ENCODE results near the gene PICK1.

PICK1 gene

DNA sequence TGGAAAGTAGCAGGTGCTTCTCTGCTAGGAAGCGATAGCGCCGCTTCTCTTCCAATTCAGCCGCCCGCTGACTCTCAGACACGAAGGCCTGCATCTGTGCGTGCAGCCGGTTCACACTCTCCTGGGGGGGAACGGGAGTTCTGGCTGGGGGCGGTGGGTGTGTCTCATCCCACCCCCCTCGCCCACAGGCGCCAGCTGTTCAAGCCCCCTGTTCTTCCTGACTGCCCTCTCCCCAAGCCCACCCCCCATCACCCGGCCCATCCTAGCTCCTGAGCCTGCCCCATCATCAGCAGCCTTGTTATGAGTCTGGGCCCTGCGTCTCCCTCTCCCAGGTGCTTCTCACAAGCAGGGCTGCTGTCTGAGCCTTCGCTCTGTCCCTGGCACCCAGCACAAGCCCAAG is 39.9 kb downstream of the PICK1 start:
- Histone ChIP-seq H3K9ac (ENCODE audit: low read depth, low read length) (no peak overlapping the region), H3K27me3 (ENCODE audit: control insufficient read depth, insufficient read depth, low read length) (no peaks in the 10 kb centered on the region), H3K9me3 (ENCODE audit: control insufficient read depth, insufficient read depth, low read length) (no peaks in the 10 kb centered on the region), H3K4me1 (ENCODE audit: control insufficient read depth, insufficient read depth, low read length) (peaks cover 2% of the 10 kb centered on the region), H3K4me3 (ENCODE audit: low read depth, low read length) (peak overlapping the region; percentile 65), H3K36me3 (ENCODE audit: control insufficient read depth, insufficient read depth, low read length) (peaks cover 2% of the 10 kb centered on the region)

DNA sequence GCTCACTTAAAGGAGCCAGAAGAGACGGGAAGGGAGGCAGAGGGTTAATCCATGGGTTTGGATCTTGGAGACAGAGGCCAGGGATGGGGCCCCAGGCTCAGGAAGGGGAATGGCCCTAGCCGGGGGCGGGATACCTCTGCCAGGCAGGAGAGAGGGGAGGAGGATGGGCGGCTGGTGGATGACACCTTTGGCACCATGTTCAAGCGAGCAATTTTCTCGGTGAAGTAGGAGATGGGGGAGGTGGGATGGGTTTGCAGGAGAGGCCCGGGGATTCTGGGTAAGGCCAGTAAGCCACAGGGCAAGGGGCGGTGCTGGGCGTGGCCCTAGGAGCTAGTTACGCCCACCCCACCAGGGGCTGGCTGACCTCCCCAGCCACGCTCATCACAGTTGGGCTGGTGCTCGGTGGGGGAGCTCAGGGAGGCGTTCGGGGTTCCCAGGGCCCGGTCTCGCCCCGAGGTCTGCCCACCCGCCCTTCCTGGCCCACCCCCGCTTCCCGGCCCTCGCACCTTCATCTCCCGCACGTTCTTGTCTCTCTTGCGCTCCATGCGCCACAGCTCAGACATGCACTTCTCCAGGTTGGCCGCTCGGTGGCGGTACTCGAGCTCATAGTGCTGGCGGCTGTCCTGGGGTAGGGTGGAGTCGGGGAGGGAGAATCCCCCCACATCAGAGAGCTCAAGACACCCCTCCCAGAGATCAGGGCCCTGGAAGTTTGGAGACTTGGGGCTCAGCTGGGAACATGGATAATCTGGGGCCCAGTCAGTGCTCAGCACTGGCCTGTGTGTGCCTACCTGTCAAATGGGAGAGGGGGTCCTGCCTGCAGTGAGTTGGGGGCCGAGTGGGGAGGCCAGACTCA is 40.6 kb downstream of the PICK1 start:
- Histone ChIP-seq H3K9ac (ENCODE audit: low read depth, low read length) (no peak overlapping the region), H3K9me3 (ENCODE audit: control insufficient read depth, insufficient read depth, low read length) (no peaks in the 10 kb centered on the region), H3K27me3 (ENCODE audit: control insufficient read depth, insufficient read depth, low read length) (no peaks in the 10 kb centered on the region), H3K4me3 (ENCODE audit: low read depth, low read length) (peak overlapping the region; percentile 65), H3K36me3 (ENCODE audit: control insufficient read depth, insufficient read depth, low read length) (no peaks in the 10 kb centered on the region), H3K4me1 (ENCODE audit: control insufficient read depth, insufficient read depth, low read length) (peaks cover 2% of the 10 kb centered on the region)

DNA sequence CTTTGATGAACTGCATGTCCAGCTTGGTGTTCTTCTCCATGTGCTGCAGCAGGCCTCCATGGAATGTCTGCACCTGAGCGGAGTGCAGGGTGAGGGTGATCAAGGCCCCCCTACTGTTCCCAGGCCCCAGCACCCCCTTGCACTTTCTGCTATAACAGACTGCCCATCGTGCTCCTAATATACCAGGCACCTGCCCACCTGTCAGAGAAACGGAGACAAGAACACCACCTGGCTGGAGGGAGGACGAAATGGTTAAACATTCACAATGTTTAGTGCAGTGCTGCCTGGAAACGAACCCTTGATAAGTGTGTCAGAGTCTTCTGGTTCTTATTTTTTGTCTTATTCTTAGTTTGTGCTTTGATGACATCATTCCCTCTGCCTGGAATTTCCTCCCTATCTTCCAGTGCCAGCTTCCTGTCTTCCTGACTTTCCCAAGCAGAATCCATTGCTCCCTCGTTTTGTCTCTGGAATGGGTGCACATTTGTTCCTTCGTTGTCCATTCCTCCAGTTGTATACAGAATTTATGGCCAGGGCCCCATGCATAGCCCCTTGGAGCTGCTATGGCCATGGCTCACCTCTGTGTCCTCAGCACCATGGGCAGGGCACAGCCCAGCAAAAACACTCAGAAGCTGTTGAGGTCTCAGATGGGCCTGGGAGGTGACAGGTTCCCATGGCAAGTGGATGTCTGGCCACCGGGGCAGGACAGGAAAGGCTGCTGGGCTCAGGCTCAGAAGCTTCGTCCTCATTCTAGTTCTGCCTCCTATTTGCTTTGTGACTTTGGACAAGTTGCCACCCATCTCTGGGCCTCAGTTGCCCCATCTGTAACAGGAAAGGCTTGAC is 41.4 kb downstream of the PICK1 start:
- no peaks in the 10 kb centered on the region for H3K36me3 ChIP-seq (ENCODE audit: control insufficient read depth, insufficient read depth, low read length)
- no peaks in the 10 kb centered on the region for H3K27me3 ChIP-seq (ENCODE audit: control insufficient read depth, insufficient read depth, low read length)
- peaks cover 2% of the 10 kb centered on the region for H3K4me1 ChIP-seq (ENCODE audit: control insufficient read depth, insufficient read depth, low read length)
- no peak overlapping the region for H3K4me3 ChIP-seq (ENCODE audit: low read depth, low read length)
- no peak overlapping the region for H3K9ac ChIP-seq (ENCODE audit: low read depth, low read length)
- no peaks in the 10 kb centered on the region for H3K9me3 ChIP-seq (ENCODE audit: control insufficient read depth, insufficient read depth, low read length)

DNA sequence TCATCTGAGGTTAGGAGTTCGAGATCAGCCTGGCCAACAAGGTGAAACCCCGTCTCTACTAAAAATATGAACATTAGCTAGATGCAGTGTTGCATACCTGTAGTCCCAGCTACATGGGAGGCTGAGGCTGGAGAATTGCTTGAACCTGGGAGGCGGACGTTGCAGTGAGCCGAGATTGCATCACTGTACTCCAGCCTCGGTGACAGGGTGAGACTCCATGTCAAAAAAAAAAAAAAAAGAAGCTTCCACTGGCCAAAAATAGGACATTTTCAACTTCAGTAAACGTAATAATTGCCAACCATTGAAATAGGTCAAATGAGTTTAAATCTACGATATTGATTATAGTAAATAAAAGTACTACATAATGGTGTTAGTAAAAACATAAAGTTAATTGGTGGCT is 46.4 kb downstream of the PICK1 start:
- H3K4me1 ChIP-seq (ENCODE audit: control insufficient read depth, insufficient read depth, low read length), result no peaks in the 10 kb centered on the region
- H3K9ac ChIP-seq (ENCODE audit: low read depth, low read length), result no peak overlapping the region
- no peak overlapping the region for H3K4me3 ChIP-seq (ENCODE audit: low read depth, low read length)
- H3K36me3 ChIP-seq (ENCODE audit: control insufficient read depth, insufficient read depth, low read length), result no peaks in the 10 kb centered on the region
- no peaks in the 10 kb centered on the region for H3K27me3 ChIP-seq (ENCODE audit: control insufficient read depth, insufficient read depth, low read length)
- no peaks in the 10 kb centered on the region for H3K9me3 ChIP-seq (ENCODE audit: control insufficient read depth, insufficient read depth, low read length)

DNA sequence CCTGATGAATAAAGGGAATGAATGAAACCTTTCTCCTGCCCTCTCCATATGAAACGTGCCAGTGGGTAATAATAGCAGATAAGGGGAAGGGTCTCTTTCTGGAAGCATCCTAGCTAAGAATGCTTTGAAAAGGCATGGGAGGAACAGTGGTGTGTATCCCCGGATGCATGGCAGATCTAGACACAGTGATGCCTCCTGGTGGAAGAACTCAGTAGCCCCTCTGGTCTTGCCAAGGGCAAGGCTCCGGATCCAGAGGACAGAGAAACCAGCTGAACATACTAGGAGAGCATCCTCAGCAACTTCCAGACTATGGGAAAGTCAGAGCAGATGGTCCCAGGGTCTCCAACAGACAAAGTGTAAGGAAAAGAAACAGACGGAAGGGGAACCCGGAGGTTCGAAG is 46.9 kb downstream of the PICK1 start:
- Histone ChIP-seq H3K9ac (ENCODE audit: low read depth, low read length) (no peak overlapping the region), H3K36me3 (ENCODE audit: control insufficient read depth, insufficient read depth, low read length) (no peaks in the 10 kb centered on the region), H3K4me3 (ENCODE audit: low read depth, low read length) (no peak overlapping the region), H3K27me3 (ENCODE audit: control insufficient read depth, insufficient read depth, low read length) (no peaks in the 10 kb centered on the region), H3K9me3 (ENCODE audit: control insufficient read depth, insufficient read depth, low read length) (no peaks in the 10 kb centered on the region), H3K4me1 (ENCODE audit: control insufficient read depth, insufficient read depth, low read length) (no peaks in the 10 kb centered on the region)

DNA sequence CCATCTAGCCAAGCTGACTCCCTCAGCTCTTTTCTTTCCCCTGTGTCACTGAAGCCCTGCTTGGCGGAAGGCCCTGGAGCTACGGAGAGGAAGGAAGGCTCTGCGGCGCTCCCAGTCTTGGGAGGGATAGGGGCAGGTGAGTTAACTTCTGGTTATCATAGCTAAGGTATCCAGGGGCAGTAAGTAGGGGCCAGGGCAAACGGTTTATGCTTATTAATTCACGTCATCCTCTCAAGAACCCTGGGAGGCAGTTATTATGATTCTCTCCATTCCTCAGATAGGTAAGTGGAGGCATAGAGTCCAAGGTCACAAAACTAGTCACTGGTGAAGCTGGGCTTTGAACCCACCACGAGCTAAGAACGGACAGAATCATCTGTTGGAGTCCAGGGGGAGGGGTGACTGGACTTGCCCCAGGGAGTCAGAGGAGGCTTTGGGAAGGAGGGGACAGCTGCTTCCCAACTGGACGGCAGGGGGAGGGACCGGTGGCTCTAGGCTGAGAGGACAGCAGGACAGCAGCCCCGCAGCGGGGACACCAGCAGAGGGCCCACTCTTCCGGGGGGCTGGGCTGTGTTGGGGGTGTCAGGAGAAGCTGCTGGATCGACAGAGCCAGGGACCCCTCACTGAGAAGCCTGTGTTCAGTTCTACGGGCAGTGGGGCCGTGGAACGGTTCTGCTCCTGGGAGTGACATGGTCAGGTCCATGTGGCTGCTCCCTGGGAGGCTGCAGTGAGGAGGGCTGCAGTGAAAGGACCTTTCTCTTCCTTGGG is 49.8 kb downstream of the PICK1 start:
- Histone ChIP-seq H3K36me3 (ENCODE audit: control insufficient read depth, insufficient read depth, low read length) (peaks cover 2% of the 10 kb centered on the region), H3K27me3 (ENCODE audit: control insufficient read depth, insufficient read depth, low read length) (no peaks in the 10 kb centered on the region), H3K9ac (ENCODE audit: low read depth, low read length) (no peak overlapping the region), H3K9me3 (ENCODE audit: control insufficient read depth, insufficient read depth, low read length) (no peaks in the 10 kb centered on the region), H3K4me1 (ENCODE audit: control insufficient read depth, insufficient read depth, low read length) (no peaks in the 10 kb centered on the region), H3K4me3 (ENCODE audit: low read depth, low read length) (no peak overlapping the region)

DNA sequence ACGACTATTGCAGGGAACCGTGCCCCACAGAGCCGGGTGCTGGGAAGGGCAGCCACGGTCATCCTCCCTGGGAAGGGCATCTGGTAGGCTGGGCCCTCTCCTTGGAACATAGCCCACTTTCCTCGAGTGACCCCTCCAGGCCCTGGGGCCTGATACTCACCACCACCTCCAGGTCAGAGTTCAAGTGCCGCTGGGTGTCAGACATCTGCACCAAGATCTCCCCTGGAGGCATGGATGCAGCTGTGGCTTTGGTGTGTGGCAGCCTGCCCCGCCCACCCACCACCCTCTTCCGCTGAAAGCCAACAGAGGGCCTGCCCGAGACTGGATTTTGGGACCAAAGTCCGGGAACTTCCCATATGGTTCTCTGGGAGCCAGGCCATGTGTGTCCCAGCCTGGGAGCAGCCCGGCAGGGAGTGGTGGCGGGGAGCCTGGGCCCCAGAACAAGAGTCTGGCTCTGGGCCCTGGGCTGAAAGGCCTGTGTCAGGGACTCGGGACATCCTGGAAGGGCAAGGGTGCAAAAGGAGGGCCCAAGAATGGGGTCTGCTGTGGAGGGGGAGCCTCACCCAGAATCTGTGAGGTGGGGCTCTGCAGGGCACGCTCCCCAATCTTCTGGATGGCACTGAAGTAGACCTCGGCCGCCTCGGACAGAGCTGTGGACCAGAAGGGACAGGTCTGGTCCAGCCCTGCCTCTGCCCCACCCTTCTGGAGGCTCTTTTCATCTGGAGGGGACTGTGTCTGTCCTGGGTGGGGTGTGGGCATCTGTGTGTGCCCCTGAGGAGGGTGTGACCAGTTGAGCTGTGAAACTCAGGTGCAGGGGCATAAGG is 50.7 kb downstream of the PICK1 start:
- H3K27me3 ChIP-seq (ENCODE audit: control insufficient read depth, insufficient read depth, low read length), result no peaks in the 10 kb centered on the region
- H3K9ac ChIP-seq (ENCODE audit: low read depth, low read length), result no peak overlapping the region
- no peaks in the 10 kb centered on the region for H3K4me1 ChIP-seq (ENCODE audit: control insufficient read depth, insufficient read depth, low read length)
- H3K4me3 ChIP-seq (ENCODE audit: low read depth, low read length), result no peak overlapping the region
- peaks cover 4% of the 10 kb centered on the region for H3K36me3 ChIP-seq (ENCODE audit: control insufficient read depth, insufficient read depth, low read length)
- H3K9me3 ChIP-seq (ENCODE audit: control insufficient read depth, insufficient read depth, low read length), result no peaks in the 10 kb centered on the region

DNA sequence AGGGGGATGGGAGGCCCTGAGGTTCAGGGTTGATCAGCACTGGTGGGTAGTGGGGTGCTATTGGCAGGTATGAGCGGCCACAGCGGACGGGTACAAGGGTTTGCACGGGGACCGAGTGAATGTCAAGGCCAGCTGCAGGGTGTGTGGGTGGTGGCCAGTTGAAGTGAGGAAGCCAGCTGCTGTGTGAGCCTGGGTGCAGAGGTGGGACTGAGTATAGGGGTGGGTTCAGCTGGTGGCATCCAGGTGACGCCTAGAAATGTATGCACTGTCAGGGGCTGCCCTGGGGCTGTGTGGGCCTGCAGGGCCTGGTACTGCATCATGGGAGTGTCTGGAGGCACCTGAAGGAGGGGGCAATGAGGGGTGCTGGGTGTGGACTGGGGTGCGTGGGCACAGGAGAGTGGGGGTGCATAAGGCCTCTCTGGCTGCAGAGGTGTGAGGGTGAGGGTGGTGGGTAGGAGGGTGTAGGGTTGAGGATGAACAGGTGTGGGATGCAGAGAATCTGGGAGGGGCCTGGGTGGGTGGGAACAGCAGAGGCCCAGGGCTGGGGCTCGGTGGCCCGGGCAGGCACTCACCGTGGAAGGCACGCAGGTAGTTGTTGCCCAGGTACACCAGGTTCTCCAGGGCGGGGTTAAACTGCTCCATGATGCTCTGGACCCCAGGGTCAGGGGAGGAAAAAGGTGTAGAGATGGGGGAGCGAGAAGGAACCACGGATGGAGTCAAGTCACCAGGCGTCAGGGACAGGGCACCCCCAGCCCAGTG is 51.5 kb downstream of the PICK1 start:
- Histone ChIP-seq H3K4me1 (ENCODE audit: control insufficient read depth, insufficient read depth, low read length) (no peaks in the 10 kb centered on the region), H3K9me3 (ENCODE audit: control insufficient read depth, insufficient read depth, low read length) (no peaks in the 10 kb centered on the region), H3K9ac (ENCODE audit: low read depth, low read length) (no peak overlapping the region), H3K36me3 (ENCODE audit: control insufficient read depth, insufficient read depth, low read length) (peaks cover 5% of the 10 kb centered on the region), H3K4me3 (ENCODE audit: low read depth, low read length) (no peak overlapping the region), H3K27me3 (ENCODE audit: control insufficient read depth, insufficient read depth, low read length) (no peaks in the 10 kb centered on the region)

DNA sequence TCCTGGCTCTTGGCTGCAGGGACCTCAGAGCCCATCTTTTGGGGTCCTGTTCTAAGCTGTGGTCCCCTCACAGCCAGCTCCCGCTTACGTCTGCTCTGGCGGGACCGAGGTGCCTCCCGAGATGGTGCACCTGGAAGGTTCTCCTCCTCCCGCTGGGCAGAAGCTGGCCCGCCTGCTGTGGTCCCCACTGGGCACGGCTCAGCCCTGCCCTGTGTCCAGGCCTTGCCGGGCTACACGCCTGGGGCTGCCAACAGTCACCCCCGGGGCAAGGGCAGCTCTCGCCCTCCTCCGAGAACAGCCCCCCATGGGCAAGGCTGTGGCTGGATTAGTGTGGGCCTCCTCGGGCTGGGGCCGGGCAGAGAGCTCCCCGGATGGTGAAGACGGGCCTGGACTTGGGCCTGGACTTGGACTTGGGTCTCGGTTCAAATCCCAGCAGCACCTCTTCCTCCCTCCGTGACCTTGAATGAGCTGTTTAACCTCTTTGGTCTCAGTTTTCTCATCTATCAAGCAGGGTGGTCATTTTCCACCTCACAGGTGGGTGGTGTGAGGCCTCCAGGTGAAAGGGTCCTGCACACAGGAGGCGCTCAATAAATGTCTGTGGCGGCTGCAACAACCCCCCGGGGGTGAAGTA is 52.3 kb downstream of the PICK1 start:
- Histone ChIP-seq H3K27me3 (ENCODE audit: control insufficient read depth, insufficient read depth, low read length) (no peaks in the 10 kb centered on the region), H3K9me3 (ENCODE audit: control insufficient read depth, insufficient read depth, low read length) (no peaks in the 10 kb centered on the region), H3K9ac (ENCODE audit: low read depth, low read length) (no peak overlapping the region), H3K4me3 (ENCODE audit: low read depth, low read length) (no peak overlapping the region), H3K36me3 (ENCODE audit: control insufficient read depth, insufficient read depth, low read length) (peaks cover 6% of the 10 kb centered on the region), H3K4me1 (ENCODE audit: control insufficient read depth, insufficient read depth, low read length) (no peaks in the 10 kb centered on the region)

DNA sequence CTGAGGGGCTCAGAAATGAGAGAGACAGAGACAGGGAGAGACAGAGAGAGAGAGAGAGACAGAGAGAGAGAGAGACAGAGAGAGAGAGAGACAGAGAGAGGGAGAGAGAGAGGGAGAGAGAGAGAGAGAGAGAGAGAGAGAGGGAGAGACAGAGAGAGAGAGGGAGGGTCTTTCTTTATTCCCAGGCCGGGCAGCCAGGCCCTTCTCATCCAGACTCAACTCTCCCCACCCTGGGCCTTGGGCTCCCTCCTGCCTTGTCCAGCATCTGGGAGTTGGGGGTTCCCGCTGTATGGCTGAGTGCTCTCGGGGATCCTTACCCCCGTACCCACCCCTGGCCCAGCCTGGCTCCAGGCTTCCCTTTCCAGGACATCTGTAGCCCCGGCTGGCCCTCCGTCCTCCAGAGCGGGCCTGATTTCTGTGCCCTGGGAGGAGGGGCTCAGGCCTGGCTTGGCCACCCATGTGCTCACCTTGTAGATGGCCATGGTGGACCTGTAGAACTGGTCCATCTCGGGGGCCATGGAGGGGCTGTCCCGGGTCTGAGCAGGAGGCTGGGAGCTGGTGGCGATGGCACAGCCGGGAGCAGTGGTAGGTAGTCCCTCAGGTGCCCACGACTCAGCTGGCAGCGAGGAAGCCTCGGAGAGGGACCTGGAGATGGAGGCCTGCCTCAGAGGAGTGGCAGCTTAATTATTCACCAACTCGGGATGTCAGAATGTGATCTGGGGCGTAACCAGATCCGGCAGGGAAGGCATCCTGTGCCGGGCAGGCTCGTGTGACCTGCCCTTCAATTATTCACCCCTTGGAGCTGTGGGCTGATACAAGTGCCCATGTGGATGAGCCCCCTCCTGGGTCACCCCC is 53.0 kb downstream of the PICK1 start, which contains the start of gene BAIAP2L2:
BAIAP2L2 (minus strand) TSS at position 677 of the 855 bp plus-strand sequence; CDS start at position 518, 159 bp downstream.
- no peak within 1 kb of the TSS for H3K4me3 ChIP-seq (ENCODE audit: low read depth, low read length)
- no peaks in the 10 kb centered on the region for H3K4me1 ChIP-seq (ENCODE audit: control insufficient read depth, insufficient read depth, low read length)
- no peaks in the 10 kb centered on the region for H3K27me3 ChIP-seq (ENCODE audit: control insufficient read depth, insufficient read depth, low read length)
- H3K36me3 ChIP-seq (ENCODE audit: control insufficient read depth, insufficient read depth, low read length), result peaks cover 10% of the 10 kb centered on the region
- H3K9me3 ChIP-seq (ENCODE audit: control insufficient read depth, insufficient read depth, low read length), result no peaks in the 10 kb centered on the region
- H3K9ac ChIP-seq (ENCODE audit: low read depth, low read length), result no peak within 1 kb of the TSS
